EH (cell line): ENCODE data around the gene MCEMP1.

Source experiments
- DNase-seq: peaks from one replicate; pipeline ENCODE4 v3.0.0-alpha.2; 2015; ENCODE audit warnings: low read depth

MCEMP1 gene

GRCh38 chr19:7672522-7672921 lies 4.4 kb upstream of the MCEMP1 start:
- no peak for DNase-seq

GRCh38 chr19:7674010-7675005 lies 2.6 kb upstream of the MCEMP1 start:
- DNase-seq, result peak; percentile 71

- no peak for DNase-seq
Measured at GRCh38 chr19:7676376-7676775, 514 bp upstream of the MCEMP1 start.

DNA sequence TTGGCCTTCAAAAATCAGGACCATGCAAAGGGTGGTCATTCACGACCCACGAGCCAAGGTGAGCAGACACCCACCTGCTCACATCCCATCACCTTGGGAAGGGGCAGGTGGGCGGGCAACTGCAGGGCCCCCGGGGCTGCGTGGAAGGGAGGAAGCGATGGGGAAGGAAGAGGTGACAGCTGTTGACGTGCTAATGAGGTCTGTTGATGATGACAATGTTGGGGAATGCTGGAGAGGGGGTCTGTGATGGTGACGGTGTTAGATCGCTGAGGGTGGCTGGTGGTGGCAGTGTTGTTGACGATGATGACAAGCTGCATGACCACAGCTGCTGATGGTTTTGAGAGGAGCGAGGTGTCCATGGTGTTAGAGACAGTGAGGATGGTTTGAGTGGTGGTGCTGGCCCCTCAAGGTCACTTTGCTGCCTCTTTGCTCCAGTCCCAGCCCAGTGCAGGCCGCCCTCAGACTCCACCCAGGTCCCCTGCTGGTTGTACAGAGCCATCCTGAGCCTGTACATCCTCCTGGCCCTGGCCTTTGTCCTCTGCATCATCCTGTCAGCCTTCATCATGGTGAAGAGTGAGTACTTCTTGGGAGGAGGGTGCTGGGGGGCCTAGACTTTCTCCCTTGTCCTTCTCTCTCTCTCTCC lies 900 bp downstream of the MCEMP1 start:
- DNase-seq, result no peak

DNA sequence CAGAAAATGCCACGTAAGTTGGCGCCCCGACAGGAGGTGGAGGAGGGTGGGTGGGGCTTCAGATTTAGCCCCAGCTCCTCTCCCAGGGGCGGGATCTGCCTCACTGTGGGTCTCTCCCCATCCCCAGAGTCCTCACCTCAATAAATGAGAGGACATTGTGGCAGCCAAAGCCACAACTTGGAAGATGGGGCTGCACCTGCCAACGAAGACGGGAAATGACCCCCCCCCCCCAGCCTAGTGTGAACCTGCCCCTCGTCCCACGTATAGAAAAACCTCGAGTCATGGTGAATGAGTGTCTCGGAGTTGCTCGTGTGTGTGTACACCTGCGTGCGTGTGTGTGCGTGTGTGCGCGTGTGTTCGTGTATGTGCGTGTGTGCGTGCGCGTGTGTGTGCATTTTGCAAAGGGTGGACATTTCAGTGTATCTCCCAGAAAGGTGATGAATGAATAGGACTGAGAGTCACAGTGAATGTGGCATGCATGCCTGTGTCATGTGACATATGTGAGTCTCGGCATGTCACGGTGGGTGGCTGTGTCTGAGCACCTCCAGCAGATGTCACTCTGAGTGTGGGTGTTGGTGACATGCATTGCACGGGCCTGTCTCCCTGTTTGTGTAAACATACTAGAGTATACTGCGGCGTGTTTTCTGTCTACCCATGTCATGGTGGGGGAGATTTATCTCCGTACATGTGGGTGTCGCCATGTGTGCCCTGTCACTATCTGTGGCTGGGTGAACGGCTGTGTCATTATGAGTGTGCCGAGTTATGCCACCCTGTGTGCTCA lies 2.3 kb downstream of the MCEMP1 start:
- DNase-seq, result peak; percentile 8

DNA sequence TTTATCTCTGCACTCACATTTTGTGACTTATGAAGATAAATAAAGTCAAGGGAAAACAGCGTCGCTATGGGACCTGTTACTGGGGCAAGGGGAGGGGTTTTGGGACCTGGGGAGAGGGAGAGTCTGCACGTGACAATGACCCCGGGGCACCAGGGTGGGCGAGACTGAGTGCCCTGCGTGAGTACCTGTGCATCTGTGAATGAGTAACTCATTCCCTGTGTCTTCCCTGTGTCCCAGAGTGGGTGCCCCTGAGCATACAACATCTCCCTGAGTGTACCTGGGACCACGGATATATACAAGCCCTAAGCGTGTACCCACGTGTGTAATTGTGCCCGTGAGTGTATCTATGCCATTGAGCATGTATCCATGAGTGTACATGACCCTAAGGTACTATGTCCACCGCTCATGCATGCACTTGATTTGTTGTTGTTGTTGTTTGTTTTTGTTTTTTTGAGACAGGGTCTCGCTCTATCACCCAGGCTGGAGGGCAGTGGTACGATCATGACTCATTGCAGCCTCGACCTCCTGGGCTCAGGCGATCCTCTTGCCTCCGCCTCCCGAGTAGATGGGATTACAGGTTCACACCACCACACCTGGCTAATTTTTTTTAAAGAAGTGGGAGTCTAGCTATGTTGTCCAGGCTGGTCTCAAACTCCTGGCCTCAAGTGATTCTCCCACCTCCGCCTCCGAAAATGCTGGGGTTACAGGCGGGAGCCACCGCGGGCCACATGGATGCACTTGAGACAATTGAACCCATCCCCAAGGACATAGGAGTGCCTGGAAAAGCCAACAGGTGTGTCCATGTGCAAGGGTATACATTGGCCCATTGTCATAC lies 3.1 kb downstream of the MCEMP1 start:
- DNase-seq, result no peak

- DNase-seq, result peak; percentile 80
Measured at GRCh38 chr19:7680606-7681339, 3.9 kb downstream of the MCEMP1 start, which contains the start of gene TRAPPC5. Gene TRAPPC5 (plus strand): TSS chr19:7680833. CDS start chr19:7682254, 1,421 bp downstream.

- peak; percentile 81 for DNase-seq
Measured at GRCh38 chr19:7681340-7682174, 4.7 kb downstream of the MCEMP1 start.

GRCh38 chr19:7682175-7682855 lies 5.4 kb downstream of the MCEMP1 start:
- DNase-seq, result no peak

DNA sequence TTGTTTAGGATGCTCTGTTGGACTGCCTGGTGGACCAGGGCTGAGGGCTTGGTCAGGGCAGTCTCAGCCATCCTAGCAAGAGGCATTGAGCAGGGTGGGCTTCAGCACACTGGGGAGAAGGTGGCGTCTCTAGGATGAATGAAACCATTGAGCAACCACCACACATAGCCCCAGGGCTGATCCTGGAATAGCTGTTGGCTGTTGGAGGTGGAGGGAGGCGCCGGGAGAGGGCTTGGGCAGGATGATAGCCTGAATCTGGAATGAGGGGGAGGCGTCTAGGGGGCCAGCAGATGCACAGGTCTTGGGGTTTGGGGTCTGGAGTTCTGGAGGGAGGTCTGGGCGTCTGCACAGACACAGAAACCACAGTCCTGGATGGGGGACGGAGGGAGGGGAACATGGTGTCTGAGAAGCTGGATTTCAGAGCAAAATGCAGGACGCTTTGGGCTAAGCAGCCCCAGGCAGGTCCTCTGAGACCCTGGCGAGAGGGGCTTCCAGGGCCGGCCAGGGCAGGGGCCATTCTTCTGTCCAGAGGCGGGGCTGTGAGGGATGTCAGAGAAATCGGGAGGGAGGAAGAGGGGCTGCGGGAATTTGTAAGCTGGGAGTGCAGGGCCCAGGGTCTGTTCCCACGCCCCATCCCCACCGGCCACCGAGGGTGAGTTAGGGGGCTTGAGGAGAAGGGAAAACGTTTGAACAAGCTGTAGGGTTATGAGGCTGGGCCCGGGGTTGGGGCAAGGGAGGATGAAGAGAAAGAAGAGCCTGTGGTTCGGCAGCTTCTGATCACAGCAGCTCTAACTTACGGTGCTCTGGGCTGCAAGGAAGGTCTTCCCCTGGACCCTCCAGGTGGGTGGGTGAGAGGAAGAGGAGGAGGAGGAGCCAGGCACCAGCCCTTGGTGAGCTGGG lies 8.9 kb downstream of the MCEMP1 start:
- DNase-seq, result peak; percentile 14

DNA sequence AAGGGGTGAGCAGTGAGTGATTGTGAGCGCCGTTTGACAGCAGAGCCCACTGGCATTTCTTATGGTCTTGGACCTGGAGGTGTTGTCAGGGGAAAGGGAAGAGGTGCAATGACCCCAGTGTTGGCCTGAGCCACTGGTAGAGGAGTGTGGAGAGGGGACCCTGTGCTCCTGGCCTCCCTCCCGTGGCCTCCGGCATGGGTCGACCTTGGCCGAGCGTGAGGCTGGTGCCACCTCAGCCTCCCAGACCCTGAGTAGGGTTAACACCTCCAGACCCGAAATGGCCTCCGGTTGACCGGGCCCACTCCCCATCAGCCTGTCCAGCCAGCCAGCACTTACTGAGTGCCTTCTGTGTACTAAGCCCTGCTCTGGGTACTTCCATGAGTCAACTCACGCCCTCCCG lies 10.3 kb downstream of the MCEMP1 start:
- DNase-seq, result no peak

- no peak for DNase-seq
Measured at GRCh38 chr19:7689165-7689564, 12.3 kb downstream of the MCEMP1 start.

- no peak for DNase-seq
Measured at GRCh38 chr19:7690779-7691258, 13.9 kb downstream of the MCEMP1 start.

- no peak for DNase-seq
Measured at GRCh38 chr19:7691497-7691896, 14.6 kb downstream of the MCEMP1 start.

GRCh38 chr19:7692417-7693088 lies 15.7 kb downstream of the MCEMP1 start:
- DNase-seq, result no peak

GRCh38 chr19:7694499-7694898 lies 17.6 kb downstream of the MCEMP1 start:
- DNase-seq, result no peak

DNA sequence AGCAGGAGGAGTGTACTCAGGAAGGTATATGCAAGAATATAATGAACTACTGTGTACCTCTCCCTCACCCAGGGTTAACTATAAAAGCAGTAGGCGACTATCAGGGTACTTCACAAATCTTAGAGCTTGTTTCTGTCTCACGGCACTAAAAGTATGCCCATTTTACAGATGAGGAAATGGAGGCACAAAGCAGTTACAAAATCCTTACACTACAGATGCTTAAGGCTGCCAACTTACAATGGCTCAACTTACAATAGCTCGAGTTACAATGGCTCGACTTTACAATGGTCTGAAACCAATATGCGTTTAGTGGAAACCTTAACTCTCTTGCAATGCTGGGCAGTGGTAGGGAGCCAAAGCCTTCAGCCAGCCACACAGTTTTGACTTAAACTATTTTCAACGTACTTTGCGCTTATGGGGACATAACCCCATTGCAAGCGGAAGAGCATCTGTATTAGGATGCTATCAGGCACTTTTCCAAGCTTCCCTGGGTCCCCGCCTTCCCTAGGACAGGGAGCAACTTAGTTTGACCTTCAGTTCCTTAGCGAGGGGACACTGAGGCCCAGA lies 20.9 kb downstream of the MCEMP1 start:
- DNase-seq, result no peak
